ENCODE data around the gene NTN1.
"Not testable (repeated sequence)": the region's sequence is repeated elsewhere in the genome, so short reads cannot be mapped to it uniquely, and the experiment has no call there.

DNA sequence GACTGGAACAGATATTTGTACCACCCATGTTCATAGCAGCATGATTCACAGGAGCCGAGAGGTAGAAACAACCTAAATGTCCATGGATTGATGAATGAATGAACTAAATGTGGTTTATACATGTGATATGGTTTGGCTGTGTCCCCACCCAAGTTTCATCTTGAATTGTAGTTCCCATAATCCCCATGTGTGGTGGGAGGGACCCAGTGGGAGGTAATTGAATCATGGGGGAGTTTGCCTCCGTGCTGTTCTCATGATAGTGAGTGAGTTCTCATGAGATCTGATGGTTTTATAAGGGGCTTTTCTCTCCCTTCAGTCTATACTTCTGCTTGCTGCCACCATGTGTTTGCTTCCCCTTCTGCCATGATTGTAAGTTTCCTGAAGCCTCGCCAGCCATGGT is 81.9 kb downstream of the NTN1 start:
- TF ChIP-seq CTCF (conservative IDR thresholded peaks at IDR 0.05; ENCODE audit: low read length); EZH2phosphoT487 (IDR thresholded peaks at IDR 0.05; ENCODE audit: borderline replicate concordance, low read depth, low read length): not testable (repeated sequence)

All from OCI-LY7 (cell line).